Stomach (tissue), 9 donors: ENCODE measurements around the gene GULP1. TPM values are rescaled to one million over a fixed set of nuclear protein-coding genes. Genes with fewer than 3 reads are reported as not detected.
A peak's percentile ranks its signal among the peaks of the same experiment; 100 is the strongest.

ENCODE experiments used
- DNase-seq, 2 donors: peaks; one replicate each; pipeline versions ENCODE4 v3.0.0 to v3.0.0-alpha.2; 2013 to 2019
- H3K27ac ChIP-seq, 5 donors: fragments of 200-600 bp in 4 of 5; sonication (generic) in 4 of 5; one replicate each; pipeline ENCODE4 v1.5.1; 2013 to 2019; ENCODE audit warnings: mild to moderate bottlenecking in 1 of 5, moderate library complexity in 1 of 5
- H3K27me3 ChIP-seq, 3 donors: fragments of 200-600 bp; sonication (generic); one replicate each; pipeline ENCODE4 v1.5.1; 2017 to 2019; ENCODE audit warnings: mixed run types in 1 of 3
- H3K36me3 ChIP-seq, 4 donors: fragments of 200-600 bp; sonication (generic); 1 replicate in 3 of 4; 2 replicates in 1 of 4; pipeline ENCODE4 v1.5.1; 2016 to 2019
- H3K4me1 ChIP-seq, 4 donors: fragments of 200-600 bp; sonication (generic); one replicate each; pipeline ENCODE4 v1.5.1; 2016 to 2019
- H3K4me3 ChIP-seq, 4 donors: fragments of 200-600 bp; sonication (generic) in 3 of 4; one replicate each; pipeline ENCODE4 v1.5.1; 2016 to 2019; ENCODE audit warnings: mild to moderate bottlenecking in 1 of 4
- H3K9me3 ChIP-seq, 4 donors: fragments of 200-600 bp; sonication (generic); one replicate each; pipeline ENCODE4 v1.5.1; 2016 to 2019
- CTCF ChIP-seq, 7 experiments: fragments of 450-650 bp in 4 of 7; fragments of 200-600 bp in 3 of 7; sonication (generic) in 3 of 7; IDR thresholded peaks; one replicate each; pipeline ENCODE4 v1.5.1; 2016 to 2019; ENCODE audit warnings: antibody characterized with exemption in 7 of 7, control low read depth in 2 of 7, mild to moderate bottlenecking in 1 of 7
- EP300 ChIP-seq: sonication (generic); formaldehyde crosslinking; IDR thresholded peaks from one replicate; pipeline ENCODE4 v1.6.1; 2017; ENCODE audit warnings: antibody characterized with exemption
- POLR2A ChIP-seq, 4 donors: fragments of 450-650 bp; IDR thresholded peaks; one replicate each; pipeline ENCODE4 v1.6.1; 2016; ENCODE audit warnings: antibody characterized with exemption in 4 of 4, control low read depth in 2 of 4, mild to moderate bottlenecking in 1 of 4, moderate library complexity in 1 of 4
- POLR2AphosphoS5 ChIP-seq, 3 donors: sonication (generic); formaldehyde crosslinking; IDR thresholded peaks; one replicate each; pipeline ENCODE4 v1.6.1; 2016; ENCODE audit warnings: antibody characterized with exemption in 3 of 3
- WGBS, 5 donors: extraction: QIAGEN DNeasy Blood & Tissue Kit in 3 of 5; methylation state at CpG; one replicate each; pipeline versions ENCODE4 v1.1.5 to v1.1.7; 2013 to 2018; 5-methylcytosine and 5-hydroxymethylcytosine counted together
- intact Hi-C: fragments of 100-400 bp; cut with DNase I; formaldehyde crosslinking; loops from one replicate; pipeline ENCODE4 v1.15.1; 2023; ENCODE audit warnings: low total_unique reads
- polyA plus RNA-seq, 3 donors: library from polyadenylated mRNA; stranded (reverse); fragments of 200-250 nt; gene quantifications; one replicate each; pipeline ENCODE4 v1.2.3, GENCODE V29; 2013
- total RNA-seq, 5 donors: library from RNA; depleted of rRNA; stranded (reverse); fragments of >200 nt; gene quantifications; one replicate each; pipeline versions ENCODE4 v1.1.0 to v1.2.3, GENCODE V29; 2014 to 2016
- donor health status: healthy with polysubstance abuse.
- donor health status: Bipolar disorder and iron deficiency.
- donor health status: healthy.

GULP1 gene
- total and polyA plus RNA-seq, 8 donors, result 4.9 to 179 (median 32.8) TPM

- H3K4me1 ChIP-seq, result peaks cover 0 to 14% (median 1%) of the 10 kb centered on the region in 4 donors
- intact Hi-C loops, result no loop called here
- no peak overlapping the region for H3K27ac ChIP-seq
- TF ChIP-seq POLR2AphosphoS5 (IDR thresholded peaks at IDR 0.05), result no peak
- TF ChIP-seq CTCF (IDR thresholded peaks at IDR 0.05), result peak in 5 of 7 experiments; percentile 20 to 57 (median 43)
- H3K9me3 ChIP-seq, result no peaks in the 10 kb centered on the region
- no peaks in the 10 kb centered on the region for H3K27me3 ChIP-seq
- WGBS, 5 donors, result 27 to 37% (median 32%) methylated on average over 3 of the region's 3 CpGs
- DNase-seq, result peak; percentile 31 to 60
- H3K4me3 ChIP-seq, result no peak overlapping the region
- no peaks in the 10 kb centered on the region for H3K36me3 ChIP-seq
Observed at GRCh38 chr2:188369365-188369764, 77.7 kb downstream of the GULP1 start.

- TF ChIP-seq POLR2A (IDR thresholded peaks at IDR 0.05) (no peak), EP300 (no peak), CTCF (IDR thresholded peaks at IDR 0.05) (no peak), POLR2AphosphoS5 (IDR thresholded peaks at IDR 0.05) (no peak)
- Histone ChIP-seq H3K4me1 (peaks cover 0 to 44% (median 24%) of the 10 kb centered on the region in 4 donors), H3K4me3 (no peak overlapping the region), H3K9me3 (no peaks in the 10 kb centered on the region), H3K27me3 (no peaks in the 10 kb centered on the region), H3K27ac (no peak overlapping the region), H3K36me3 (no peaks in the 10 kb centered on the region)
- intact Hi-C loops, result no loop called here
- 80 to 85% (median 81%) methylated on average over 5 of the region's 5 CpGs for WGBS, 5 donors
- no peak for DNase-seq
Observed at GRCh38 chr2:188378371-188378950, 86.8 kb downstream of the GULP1 start.

DNA sequence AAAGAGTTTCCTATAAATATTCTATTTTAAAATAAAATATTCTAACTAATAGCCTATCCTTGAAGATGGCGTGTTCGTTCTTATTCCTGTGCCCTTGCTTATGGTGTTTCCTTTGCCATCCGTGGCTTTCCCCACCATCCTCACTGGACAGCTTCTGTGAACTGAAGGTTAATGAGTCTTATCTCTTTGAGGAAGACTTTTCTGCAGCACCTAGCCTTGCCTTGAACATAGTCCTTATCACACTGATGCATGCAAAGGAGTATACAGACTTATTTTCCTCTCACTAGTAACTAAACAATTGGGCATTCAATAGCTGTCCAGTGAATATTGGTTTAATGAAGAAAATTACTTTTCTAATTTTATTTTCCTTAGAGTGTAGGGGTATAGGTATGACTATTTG, 88.1 kb downstream of the GULP1 start:
- H3K27me3 ChIP-seq, result no peaks in the 10 kb centered on the region
- DNase-seq, result no peak
- peak overlapping the region in 2 of 5 donors; percentile 1 to 11 for H3K27ac ChIP-seq
- H3K4me3 ChIP-seq, result no peak overlapping the region
- peaks cover 0 to 6% (median 5%) of the 10 kb centered on the region in 4 donors for H3K36me3 ChIP-seq
- no peak for TF ChIP-seq POLR2A (IDR thresholded peaks at IDR 0.05)
- peaks cover 0 to 2% (median 0%) of the 10 kb centered on the region in 4 donors for H3K9me3 ChIP-seq
- H3K4me1 ChIP-seq, result peaks cover 0 to 44% (median 22%) of the 10 kb centered on the region in 4 donors
- intact Hi-C loops, result no loop called here
- 82 to 92% (median 89%) methylated on average over 3 of the region's 3 CpGs for WGBS, 5 donors

DNA sequence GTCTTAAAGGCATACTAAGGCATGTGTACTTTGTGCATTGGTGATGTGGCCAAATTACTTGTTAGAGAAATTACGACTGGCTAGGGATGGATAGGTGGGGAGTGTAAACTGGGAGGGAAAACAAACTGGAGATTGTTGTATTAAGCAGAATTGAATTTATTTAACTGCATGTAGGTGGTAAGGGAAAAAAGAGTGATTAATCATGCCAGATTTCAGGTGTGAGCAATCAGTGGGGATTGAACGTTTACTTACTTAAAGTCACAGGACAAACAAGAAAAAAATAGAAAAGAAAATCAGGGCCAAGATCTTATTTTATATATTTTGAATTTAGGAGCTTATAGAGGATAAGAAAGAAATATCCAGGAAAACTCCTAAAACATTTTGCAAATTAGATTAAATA, 88.6 kb downstream of the GULP1 start:
- TF ChIP-seq EP300, result no peak
- TF ChIP-seq POLR2AphosphoS5 (IDR thresholded peaks at IDR 0.05), result no peak
- no peak for TF ChIP-seq CTCF (IDR thresholded peaks at IDR 0.05)
- no peak for TF ChIP-seq POLR2A (IDR thresholded peaks at IDR 0.05)
- H3K4me3 ChIP-seq, result no peak overlapping the region
- H3K27ac ChIP-seq, result peak overlapping the region in 2 of 5 donors; percentile 1 to 11
- H3K4me1 ChIP-seq, result peaks cover 0 to 43% (median 22%) of the 10 kb centered on the region in 4 donors
- no peak for DNase-seq
- intact Hi-C loops, result no loop called here
- peaks cover 0 to 7% (median 0%) of the 10 kb centered on the region in 4 donors for H3K9me3 ChIP-seq
- H3K27me3 ChIP-seq, result no peaks in the 10 kb centered on the region
- 23 to 52% (median 36%) methylated on average over 2 of the region's 2 CpGs for WGBS, 5 donors
- H3K36me3 ChIP-seq, result peaks cover 5 to 11% (median 11%) of the 10 kb centered on the region in 4 donors

- intact Hi-C loops, result no loop called here
- H3K27ac ChIP-seq, result peak overlapping the region in 3 of 5 donors; percentile 63 to 69 (median 66)
- 69 to 74% (median 69%) methylated on average over 1 of the region's 1 CpG for WGBS, 5 donors
Observed at GRCh38 chr2:188381614-188382013, 89.9 kb downstream of the GULP1 start.

More at GRCh38 chr2:188381614-188382013, 89.9 kb downstream of the GULP1 start:
- peaks cover 7 to 21% (median 21%) of the 10 kb centered on the region in 4 donors for H3K36me3 ChIP-seq
- peaks cover 0 to 36% (median 22%) of the 10 kb centered on the region in 4 donors for H3K4me1 ChIP-seq
- H3K4me3 ChIP-seq, result no peak overlapping the region
- H3K9me3 ChIP-seq, result peaks cover 0 to 11% (median 3%) of the 10 kb centered on the region in 4 donors
- no peak for TF ChIP-seq POLR2AphosphoS5 (IDR thresholded peaks at IDR 0.05)
- TF ChIP-seq CTCF (IDR thresholded peaks at IDR 0.05), result no peak
- TF ChIP-seq EP300, result no peak
- no peak for TF ChIP-seq POLR2A (IDR thresholded peaks at IDR 0.05)
- no peaks in the 10 kb centered on the region for H3K27me3 ChIP-seq
- no peak for DNase-seq
